H1 (cell line): Measurements from ENCODE around the gene OR2F1. TPM values are rescaled to one million over a fixed set of nuclear protein-coding genes. Genes with fewer than 3 reads are reported as not detected.

ENCODE experiments used
- CTCF ChIA-PET: fragments of 300-600 bp; sonication (Branson Sonifier 250); formaldehyde crosslinking; loops from one replicate; lab custom pipeline; 2021; ENCODE audit not compliant: partially characterized antibody; lab: Charles Lee
- POLR2A ChIA-PET: fragments of 300-600 bp; sonication (Branson Sonifier 250); formaldehyde crosslinking; loops from one replicate; lab custom pipeline; 2021; ENCODE audit warnings: inconsistent platforms; ENCODE audit not compliant: partially characterized antibody; lab: Charles Lee
- DNase-seq, 2 experiments: peaks; one replicate each; pipeline versions ENCODE4 v3.0.0 to v3.0.0-alpha.2; 2010 to 2022; ENCODE audit warnings: low spot score in 2 of 2, low read depth in 1 of 2, mixed read lengths in 1 of 2
- FAIRE-seq: peaks from 2 replicates; lab custom pipeline; 2011; peaks lifted over from hg19 to GRCh38; lab: Jason Lieb, UNC
- H2AFZ ChIP-seq: 2 replicates; pipeline ENCODE4 v1.8.1; 2012; ENCODE audit warnings: low read length, inconsistent platforms
- H2AK5ac ChIP-seq: 2 replicates; pipeline ENCODE4 v1.6.1; 2013; ENCODE audit warnings: low read depth, low read length
- H2BK120ac ChIP-seq: replicated peaks from 2 replicates; pipeline ENCODE3; 2013; ENCODE audit warnings: low read depth, low read length, inconsistent platforms
- H2BK12ac ChIP-seq: 2 replicates; pipeline ENCODE4 v1.6.1; 2013; ENCODE audit warnings: low read depth, low read length
- H2BK15ac ChIP-seq: 2 replicates; pipeline ENCODE4 v1.6.1; 2013; ENCODE audit warnings: low read length
- H2BK20ac ChIP-seq: 2 replicates; pipeline ENCODE4 v1.6.1; 2013; ENCODE audit warnings: low read length
- H2BK5ac ChIP-seq: 2 replicates; pipeline ENCODE4 v1.6.1; 2013; ENCODE audit warnings: low read depth, low read length
- H3K14ac ChIP-seq: 2 replicates; pipeline ENCODE4 v1.6.1; 2013; ENCODE audit warnings: inconsistent platforms; ENCODE audit not compliant: insufficient read length
- H3K18ac ChIP-seq: 2 replicates; pipeline ENCODE4 v1.6.1; 2013; ENCODE audit warnings: low read length; ENCODE audit errors: extremely low read depth
- H3K23ac ChIP-seq: 2 replicates; pipeline ENCODE4 v1.6.1; 2013; ENCODE audit warnings: inconsistent platforms; ENCODE audit not compliant: insufficient read length
- H3K23me2 ChIP-seq: 2 replicates; pipeline ENCODE4 v1.6.1; 2013; ENCODE audit warnings: low read depth, low read length
- H3K27ac ChIP-seq: 2 replicates; pipeline ENCODE4 v1.6.1; 2011; ENCODE audit warnings: low read depth, low read length, inconsistent platforms
- H3K27me3 ChIP-seq, 4 experiments: replicated peaks in 1 of 4; 1 replicate in 1 of 4; 2 replicates in 3 of 4; pipeline versions ENCODE4 v1.6.1 to v1.8.1; 2011 to 2013; ENCODE audit warnings: low read length in 3 of 4, mild to moderate bottlenecking in 3 of 4, inconsistent platforms in 2 of 4, mixed read lengths in 2 of 4, moderate library complexity in 1 of 4; ENCODE audit not compliant: control insufficient read depth in 3 of 4, insufficient read depth in 3 of 4; ENCODE audit errors: extremely low read depth in 1 of 4
- H3K36me3 ChIP-seq, 4 experiments: 2 replicates each; pipeline versions ENCODE4 v1.6.1 to v1.8.1; 2011 to 2013; ENCODE audit warnings: mild to moderate bottlenecking in 4 of 4, low read length in 3 of 4, moderate library complexity in 2 of 4, control low read depth in 1 of 4, inconsistent platforms in 1 of 4; ENCODE audit not compliant: insufficient read depth in 4 of 4, control insufficient read depth in 2 of 4
- H3K4ac ChIP-seq: replicated peaks from 2 replicates; pipeline ENCODE3; 2013; ENCODE audit warnings: low read length, low read depth, mixed read lengths, inconsistent platforms; ENCODE audit not compliant: insufficient read length
- H3K4me1 ChIP-seq, 4 experiments: replicated peaks in 1 of 4; 1 replicate in 1 of 4; 2 replicates in 3 of 4; pipeline versions ENCODE4 v1.6.1 to v1.8.1; 2011 to 2013; ENCODE audit warnings: low read length in 3 of 4, inconsistent platforms in 2 of 4, mixed read lengths in 1 of 4; ENCODE audit not compliant: insufficient read depth in 4 of 4, control insufficient read depth in 3 of 4
- H3K4me2 ChIP-seq, 2 experiments: 2 replicates each; pipeline versions ENCODE4 v1.6.1 to v1.8.1; 2011 to 2013; ENCODE audit warnings: low read depth in 2 of 2, low read length in 2 of 2, control low read depth in 1 of 2, inconsistent platforms in 1 of 2, mild to moderate bottlenecking in 1 of 2; ENCODE audit not compliant: insufficient read depth in 1 of 2
- H3K4me3 ChIP-seq, 4 experiments: fragments of 200-600, 300-600 bp in 1 of 4; sonication (generic), shearing (Covaris generic), sonication (Bioruptor Twin) in 1 of 4; 2 replicates each; pipeline versions ENCODE4 v1.5.1 to v1.8.1; 2011 to 2016; ENCODE audit warnings: low read length in 4 of 4, low read depth in 3 of 4, control low read depth in 2 of 4, inconsistent platforms in 2 of 4, mild to moderate bottlenecking in 2 of 4, mixed read lengths in 1 of 4, moderate library complexity in 1 of 4; ENCODE audit not compliant: insufficient read depth in 2 of 4; ENCODE audit errors: extremely low read depth in 1 of 4
- H3K56ac ChIP-seq: replicated peaks from 2 replicates; pipeline ENCODE3; 2013; ENCODE audit warnings: low read depth, mild to moderate bottlenecking, mixed read lengths, low read length, inconsistent platforms; ENCODE audit not compliant: insufficient read length
- H3K79me1 ChIP-seq: 2 replicates; pipeline ENCODE4 v1.6.1; 2013; ENCODE audit warnings: low read depth, low read length, control low read depth
- H3K79me2 ChIP-seq, 2 experiments: 2 replicates each; pipeline versions ENCODE4 v1.6.1 to v1.8.1; 2012 to 2013; ENCODE audit warnings: low read length in 2 of 2, mild to moderate bottlenecking in 2 of 2, inconsistent platforms in 1 of 2; ENCODE audit not compliant: insufficient read depth in 2 of 2, control insufficient read depth in 1 of 2
- H3K9ac ChIP-seq, 4 experiments: replicated peaks in 1 of 4; 1 replicate in 1 of 4; 2 replicates in 3 of 4; pipeline versions ENCODE4 v1.6.1 to v1.8.1; 2011 to 2013; ENCODE audit warnings: low read depth in 3 of 4, low read length in 3 of 4, control low read depth in 2 of 4, mild to moderate bottlenecking in 2 of 4, moderate library complexity in 2 of 4, inconsistent platforms in 1 of 4; ENCODE audit errors: extremely low read depth in 1 of 4
- H3K9me3 ChIP-seq, 2 experiments: 2 replicates each; pipeline versions ENCODE4 v1.6.1 to v1.8.1; 2012 to 2013; ENCODE audit warnings: mild to moderate bottlenecking in 2 of 2, moderate library complexity in 2 of 2, control low read depth in 1 of 2, inconsistent platforms in 1 of 2, low read depth in 1 of 2, low read length in 1 of 2, mixed read lengths in 1 of 2; ENCODE audit not compliant: insufficient read depth in 2 of 2
- H4K20me1 ChIP-seq, 2 experiments: replicated peaks in 1 of 2; 2 replicates each; pipeline versions ENCODE3 to v1.8.1; 2011 to 2013; ENCODE audit warnings: inconsistent platforms in 2 of 2, low read length in 2 of 2, mild to moderate bottlenecking in 1 of 2; ENCODE audit not compliant: insufficient read depth in 2 of 2, control insufficient read depth in 1 of 2
- H4K5ac ChIP-seq: 2 replicates; pipeline ENCODE4 v1.6.1; 2013; ENCODE audit warnings: low read length, low read depth, mixed read lengths, inconsistent platforms; ENCODE audit not compliant: insufficient read length
- H4K8ac ChIP-seq: 2 replicates; pipeline ENCODE4 v1.8.0; 2013; ENCODE audit warnings: mild to moderate bottlenecking, moderate library complexity, low read length, inconsistent platforms; ENCODE audit not compliant: insufficient read depth; ENCODE audit errors: extremely low read depth
- H4K91ac ChIP-seq: replicated peaks from 2 replicates; pipeline ENCODE3; 2013; ENCODE audit warnings: low read length, mixed read lengths, inconsistent platforms; ENCODE audit not compliant: insufficient read length
- ASH2L ChIP-seq: fragments of 200-600, 300-600 bp; sonication (generic); IDR thresholded peaks from one replicate; pipeline ENCODE4 v1.7.1; 2017; ENCODE audit warnings: low read length
- CHD1 ChIP-seq: IDR thresholded peaks from 2 replicates; pipeline ENCODE4 v1.6.1; 2012; ENCODE audit warnings: low read depth, low read length, improper control_type of control experiment
- FOSL1 ChIP-seq: IDR thresholded peaks from 2 replicates; pipeline ENCODE4 v1.6.1; 2011; ENCODE audit warnings: mild to moderate bottlenecking, low read depth, low read length, moderate library complexity; ENCODE audit not compliant: insufficient read depth
- GABPA ChIP-seq: IDR thresholded peaks from 2 replicates; pipeline ENCODE4 v1.6.1; 2011; ENCODE audit warnings: mild to moderate bottlenecking, low read length, moderate library complexity, borderline replicate concordance; ENCODE audit not compliant: insufficient read depth
- HDAC2 ChIP-seq, 2 experiments: fragments of 300-600 bp in 1 of 2; sonication (generic) in 1 of 2; IDR thresholded peaks; 2 replicates each; pipeline ENCODE4 v1.6.1; 2011 to 2012; ENCODE audit warnings: low read depth in 2 of 2, low read length in 2 of 2, mild to moderate bottlenecking in 2 of 2, moderate library complexity in 2 of 2, borderline replicate concordance in 1 of 2, inconsistent platforms in 1 of 2
- JUND ChIP-seq: IDR thresholded peaks from 2 replicates; pipeline ENCODE4 v1.6.1; 2011; ENCODE audit warnings: mild to moderate bottlenecking, improper control_type of control experiment, low read length
- MAX ChIP-seq: IDR thresholded peaks from 2 replicates; pipeline ENCODE4 v1.6.1; 2012; ENCODE audit warnings: inconsistent platforms
- SIRT6 ChIP-seq: IDR thresholded peaks from one replicate; pipeline ENCODE4 v1.7.1; 2012; ENCODE audit warnings: low read length, inconsistent platforms
- SIX5 ChIP-seq: IDR thresholded peaks from 2 replicates; pipeline ENCODE4 v1.6.1; 2011; ENCODE audit warnings: mild to moderate bottlenecking, low read depth, low read length
- SP4 ChIP-seq: IDR thresholded peaks from 2 replicates; pipeline ENCODE4 v1.6.1; 2012; ENCODE audit warnings: low read length, inconsistent platforms
- WGBS, 2 experiments: shearing (Covaris generic) in 1 of 2; methylation state at CpG; one replicate each; pipeline versions ENCODE4 v1.1.6 to v1.1.7; 2013 to 2015; ENCODE audit warnings: low lambda C conversion rate in 2 of 2, mixed read lengths in 2 of 2, inconsistent platforms in 1 of 2, low coverage in 1 of 2, missing lambda C conversion rate in 1 of 2; ENCODE audit not compliant: insufficient replicate concordance in 2 of 2, insufficient coverage in 1 of 2, insufficient read length in 1 of 2; ENCODE audit errors: extremely low coverage in 1 of 2, missing lambda C conversion rate in 1 of 2; 5-methylcytosine and 5-hydroxymethylcytosine counted together
- polyA plus RNA-seq, 7 experiments: library from polyadenylated mRNA; depleted of rRNA in 3 of 7; stranded (reverse) in 5 of 7; unstranded in 2 of 7; fragments of >200 nt in 5 of 7; fragments of 200-250 nt in 2 of 7; gene quantifications; 1 replicate in 5 of 7; 2 replicates in 1 of 7; 4 replicates in 1 of 7; pipeline versions ENCODE4 v1.2.1 to v1.2.3, GENCODE V29; 2011 to 2013; ENCODE audit warnings: missing spikeins in 2 of 7, mixed read lengths in 2 of 7
- total RNA-seq: library from RNA; stranded (reverse); fragmentation: NEBNext Ultra II Directional; extraction: Animal tissue kit (Norgen Biotek cat#: 25700); gene quantifications from 2 replicates; pipeline ENCODE4 v1.2.1, GENCODE V29; 2021
- TF ChIP-seq, protein P1 (sequence below): IDR thresholded peaks from 2 replicates; pipeline ENCODE4 v1.6.1; 2012; ENCODE audit warnings: low read length, inconsistent platforms

Gene OR2F1
- total and polyA plus RNA-seq, 2 of the 8 experiments (the other 6 are each of a cell fraction or from before 2014, with no cell fraction given) = 0.19 TPM; not detected in 1

DNA sequence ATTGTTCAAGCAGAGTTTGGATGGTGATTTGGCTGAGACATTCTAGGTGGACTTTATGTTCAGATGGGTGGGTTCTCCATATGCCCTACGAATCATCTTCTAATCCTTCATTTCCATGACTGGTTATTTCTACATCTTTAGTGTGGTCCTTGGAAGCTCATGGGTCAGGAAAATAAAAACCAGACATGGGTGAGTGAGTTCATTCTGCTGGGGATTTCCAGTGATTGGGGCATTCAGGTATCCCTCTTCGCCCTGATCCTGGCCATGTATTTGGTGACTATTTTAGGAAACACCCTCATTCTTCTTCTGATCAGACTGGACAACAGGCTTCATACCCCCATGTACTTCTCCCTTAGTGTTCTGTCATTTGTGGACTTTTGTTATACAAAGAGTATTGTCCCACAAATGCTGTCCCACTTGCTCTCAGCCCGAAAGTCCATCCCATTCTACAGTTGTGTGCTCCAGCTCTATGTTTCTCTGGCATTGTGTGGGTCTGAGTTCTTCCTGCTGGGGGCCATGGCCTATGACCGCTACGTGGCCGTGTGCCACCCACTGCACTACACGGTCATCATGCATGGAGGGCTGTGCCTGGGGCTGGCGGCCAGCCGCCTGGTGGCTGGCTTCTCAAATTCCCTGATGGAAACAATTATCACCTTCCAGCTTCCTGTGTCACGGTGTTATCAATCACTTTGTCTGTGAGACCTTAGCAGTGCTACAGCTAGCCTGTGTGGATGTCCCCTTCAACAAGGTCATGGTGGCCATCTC, 26.3 kb downstream of the OR2F1 start:
- Histone ChIP-seq H3K4me2 (no peak overlapping the region), H2BK5ac (no peak overlapping the region), H4K5ac (no peak overlapping the region), H2AFZ (no peak overlapping the region), H2BK12ac (no peak overlapping the region), H3K9ac (no peak overlapping the region), H4K91ac (no peak overlapping the region), H3K27me3 (no peaks in the 10 kb centered on the region), H3K14ac (no peak overlapping the region), H3K4me1 (no peaks in the 10 kb centered on the region), H3K79me2 (no peaks in the 10 kb centered on the region), H3K4ac (no peak overlapping the region), H3K9me3 (no peaks in the 10 kb centered on the region; a peak in 1 of 4 replicates), H3K36me3 (no peaks in the 10 kb centered on the region), H3K18ac (no peak overlapping the region), H3K56ac (no peak overlapping the region), H2BK120ac (no peak overlapping the region), H3K27ac (no peak overlapping the region), H2BK15ac (no peak overlapping the region), H4K8ac (no peak overlapping the region), H3K23me2 (no peaks in the 10 kb centered on the region), H3K79me1 (no peaks in the 10 kb centered on the region), H2AK5ac (no peak overlapping the region), H2BK20ac (no peak overlapping the region), H3K4me3 (no peak overlapping the region), H4K20me1 (no peaks in the 10 kb centered on the region), H3K23ac (no peak overlapping the region)
- no peak for DNase-seq
- 97% methylated on average over 10 of the region's 10 CpGs; no CpG with 5 or more reads in 1 of the 2 experiments for WGBS, 2 experiments
- ChIA-PET CTCF (interaction anchor here (0.6 kb wide), 1 partner anchor 72 kb away, joined by 4 read pairs; no protein-coding TSS in a partner anchor), POLR2A (no interaction called here)
- FAIRE-seq = no peak
- TF ChIP-seq JUND (no peak), SIX5 (no peak), SIRT6 (no peak), ASH2L (no peak), SP4 (no peak), CHD1 (no peak), MAX (no peak), FOSL1 (no peak), HDAC2 (IDR thresholded peaks at IDR 0.05; ENCODE audit: borderline replicate concordance in 1 of 2, low read depth in 2 of 2, low read length in 2 of 2) (no peak), GABPA (no peak)
- TF ChIP-seq, protein P1, sequence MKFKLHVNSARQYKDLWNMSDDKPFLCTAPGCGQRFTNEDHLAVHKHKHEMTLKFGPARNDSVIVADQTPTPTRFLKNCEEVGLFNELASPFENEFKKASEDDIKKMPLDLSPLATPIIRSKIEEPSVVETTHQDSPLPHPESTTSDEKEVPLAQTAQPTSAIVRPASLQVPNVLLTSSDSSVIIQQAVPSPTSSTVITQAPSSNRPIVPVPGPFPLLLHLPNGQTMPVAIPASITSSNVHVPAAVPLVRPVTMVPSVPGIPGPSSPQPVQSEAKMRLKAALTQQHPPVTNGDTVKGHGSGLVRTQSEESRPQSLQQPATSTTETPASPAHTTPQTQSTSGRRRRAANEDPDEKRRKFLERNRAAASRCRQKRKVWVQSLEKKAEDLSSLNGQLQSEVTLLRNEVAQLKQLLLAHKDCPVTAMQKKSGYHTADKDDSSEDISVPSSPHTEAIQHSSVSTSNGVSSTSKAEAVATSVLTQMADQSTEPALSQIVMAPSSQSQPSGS = no peak
